NCI-H1417 treated with DMSO at 0.1 percent for 48 hours (cell line): ENCODE measurements around the gene JAZF1.
A peak's percentile ranks its signal among the peaks of the same experiment; 100 is the strongest.

ENCODE experiments used
- DNase-seq: peaks from one replicate; lab custom pipeline; 2025; lab: John Stamatoyannopoulos, UW

JAZF1 gene

GRCh38 chr7:28106321-28106829, 74.2 kb downstream of the JAZF1 start:
- DNase-seq = peak; percentile 89

GRCh38 chr7:28105234-28105633, 75.4 kb downstream of the JAZF1 start:
- no peak for DNase-seq

DNA sequence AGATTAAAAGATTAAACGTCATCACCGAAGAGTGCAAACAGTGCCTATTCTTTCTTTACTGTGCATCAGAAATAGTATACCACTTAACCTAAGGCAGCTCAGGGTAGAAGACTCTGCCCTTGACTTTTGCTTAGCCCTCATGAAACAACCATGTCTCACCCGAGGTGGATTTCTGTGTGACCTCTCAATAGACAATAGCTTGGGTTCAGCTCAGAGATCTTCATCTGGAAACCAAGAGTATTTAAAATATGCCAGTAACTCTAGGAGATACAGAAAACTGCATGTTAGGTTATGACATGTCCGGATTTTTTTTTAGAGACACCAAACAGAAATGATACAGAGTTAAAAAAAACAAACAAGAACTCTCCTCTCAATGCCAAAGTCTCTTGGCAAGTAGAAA, 75.8 kb downstream of the JAZF1 start:
- DNase-seq = no peak

- DNase-seq = no peak
Measured at GRCh38 chr7:28104041-28104541, 76.5 kb downstream of the JAZF1 start.

DNA sequence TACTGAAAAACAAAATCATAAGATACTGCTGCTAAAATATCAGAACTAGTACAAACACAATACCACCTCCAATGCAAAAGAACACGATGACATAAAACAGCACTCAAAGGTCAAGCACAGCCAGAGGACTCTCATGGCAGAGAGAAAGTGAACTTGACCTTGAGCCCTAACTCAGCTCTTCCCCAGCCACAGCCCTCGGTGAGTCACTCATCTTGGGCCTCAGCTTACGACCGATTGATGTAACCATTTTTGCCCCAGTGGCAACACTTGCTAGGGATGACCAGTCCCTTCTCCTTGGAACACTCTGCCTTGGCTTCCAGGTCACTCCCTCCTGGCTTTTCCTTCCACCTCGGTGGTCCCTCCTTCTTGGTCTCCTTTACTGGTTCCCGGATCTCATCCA, 77.8 kb downstream of the JAZF1 start:
- no peak for DNase-seq

GRCh38 chr7:28096713-28097112, 83.9 kb downstream of the JAZF1 start:
- DNase-seq = no peak

GRCh38 chr7:28095231-28095630, 85.4 kb downstream of the JAZF1 start:
- no peak for DNase-seq

DNA sequence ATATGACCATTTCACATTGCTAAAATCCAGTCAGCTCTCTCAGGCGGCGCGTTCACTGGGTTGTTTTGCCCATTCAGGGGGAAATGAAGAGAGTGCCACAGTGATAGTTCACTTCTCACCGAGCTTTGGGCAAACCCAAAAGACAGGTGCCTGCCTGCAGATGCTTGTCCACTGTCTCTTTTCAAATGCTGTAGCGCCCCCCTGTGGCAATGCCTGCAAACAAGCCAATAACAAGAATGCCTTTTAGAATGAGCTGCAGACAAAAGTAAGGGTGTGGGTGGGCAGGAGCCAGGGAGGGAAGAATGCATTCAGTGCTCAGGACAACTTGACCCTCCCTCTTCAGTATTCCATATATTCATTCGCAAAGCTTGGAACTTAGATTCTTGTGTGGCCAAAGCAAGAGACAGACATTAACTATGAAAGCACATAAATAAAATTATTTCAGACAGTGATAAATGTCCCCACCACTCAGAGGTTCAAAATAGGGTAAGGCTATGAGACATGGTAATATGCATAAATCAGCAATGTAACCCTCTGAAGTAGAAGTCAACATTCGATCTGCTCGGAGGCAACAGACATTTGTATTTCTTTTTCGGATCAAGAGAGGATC, 86.9 kb downstream of the JAZF1 start:
- DNase-seq = no peak

DNA sequence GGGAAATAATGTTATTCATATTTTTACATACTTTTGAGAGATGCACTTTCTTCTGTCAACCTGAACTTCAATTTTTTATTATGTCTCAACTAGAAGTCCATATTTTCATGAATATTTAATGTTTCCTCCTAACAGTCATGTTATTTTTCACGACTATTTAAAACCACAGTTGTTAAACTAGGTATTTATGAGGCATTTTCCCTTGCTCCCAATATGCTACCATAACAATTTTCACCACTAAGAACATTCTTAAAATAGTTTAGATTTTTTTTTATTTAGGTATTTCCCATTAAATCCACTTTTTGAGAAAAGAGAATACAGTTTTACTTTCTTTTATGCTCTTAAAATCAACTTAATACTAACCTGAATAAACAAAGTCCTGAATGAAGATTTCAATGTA, 89.4 kb downstream of the JAZF1 start:
- DNase-seq = no peak

GRCh38 chr7:28088901-28089714, 91.5 kb downstream of the JAZF1 start:
- no peak for DNase-seq

- no peak for DNase-seq
Measured at GRCh38 chr7:28088032-28088431, 92.6 kb downstream of the JAZF1 start.

- peak; percentile 58 for DNase-seq
Measured at GRCh38 chr7:28086198-28086597, 94.4 kb downstream of the JAZF1 start.

DNA sequence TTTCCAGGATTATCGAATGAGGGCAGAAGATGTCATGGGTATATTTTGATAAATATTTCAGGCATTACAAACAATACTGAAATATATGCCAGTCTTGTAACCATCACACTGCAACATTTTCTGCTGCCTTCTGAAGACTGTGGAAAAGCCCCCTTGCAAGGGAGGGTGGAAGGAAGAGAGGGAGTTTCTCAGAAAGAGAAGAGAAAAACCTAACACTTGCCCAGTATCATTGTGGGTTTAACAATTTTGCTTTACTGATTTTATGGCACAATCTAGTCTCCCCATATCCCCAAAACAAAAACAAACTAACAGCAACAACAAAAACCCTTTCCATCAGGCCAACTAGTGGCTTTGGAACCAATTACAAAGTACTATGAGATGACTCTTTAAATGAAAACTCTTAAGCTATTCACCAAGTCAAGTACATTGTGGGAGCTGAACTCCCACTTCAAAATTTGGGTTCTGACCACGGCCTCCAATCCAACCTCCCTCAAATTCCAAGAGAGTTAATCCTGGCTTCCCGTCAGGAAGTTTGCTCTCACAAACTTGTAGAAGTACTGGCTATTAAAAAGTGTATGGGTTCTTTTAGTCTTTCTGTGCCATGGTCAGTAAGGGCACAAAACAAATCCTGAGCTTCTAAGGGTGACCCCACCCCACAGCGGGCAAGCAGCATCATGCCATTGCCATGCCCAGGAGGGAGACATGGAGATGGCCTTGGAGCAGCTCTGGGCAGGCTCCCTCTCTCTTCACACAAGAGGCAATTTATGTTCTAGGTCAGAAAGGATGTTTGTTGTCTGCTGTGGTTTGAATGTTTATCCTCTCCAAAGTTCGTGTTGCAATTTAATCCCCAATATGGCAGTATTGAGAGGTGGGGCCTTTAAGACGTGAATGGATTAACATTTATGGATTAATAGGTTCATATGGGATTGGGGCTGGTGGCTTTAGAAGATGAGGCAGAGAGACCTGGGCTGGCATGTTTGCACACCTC, 96.3 kb downstream of the JAZF1 start:
- DNase-seq = no peak

DNA sequence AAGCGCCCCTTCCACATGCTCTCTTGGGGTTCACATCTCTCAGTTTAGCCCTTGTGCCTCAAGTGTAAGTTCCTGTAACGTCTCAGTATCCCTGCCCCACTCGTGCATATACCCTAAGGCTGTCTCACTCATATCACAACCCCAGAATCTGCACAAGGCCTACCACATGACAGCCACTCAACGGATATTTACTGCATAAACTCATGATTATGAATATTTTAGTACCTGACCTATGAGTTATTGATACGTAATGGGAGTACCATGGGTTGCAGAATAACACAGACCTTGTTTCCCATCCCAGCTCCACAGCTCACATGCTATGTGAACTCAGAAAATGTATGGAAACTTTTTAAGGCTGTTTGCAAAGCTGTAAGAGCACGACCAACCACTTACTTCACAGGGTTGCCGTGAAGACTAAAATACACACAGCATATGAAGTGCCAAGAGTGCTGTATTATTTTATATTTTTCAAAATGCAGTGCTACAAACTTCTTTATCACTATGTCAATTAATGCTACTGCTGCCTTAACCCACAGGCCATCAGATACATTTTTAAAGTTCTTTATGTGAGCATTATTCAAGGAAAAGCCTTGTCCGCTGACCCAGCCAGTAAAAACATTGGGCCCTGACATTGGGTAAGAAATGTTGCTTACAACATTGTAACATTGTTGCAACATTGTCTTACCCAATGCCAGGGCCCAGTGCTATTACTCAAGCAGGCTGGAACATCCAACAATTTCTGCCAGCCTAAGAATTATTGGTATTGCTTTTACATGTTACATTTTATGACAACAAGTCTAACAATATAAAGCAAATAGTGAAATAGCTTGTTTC, 97.2 kb downstream of the JAZF1 start:
- no peak for DNase-seq

DNA sequence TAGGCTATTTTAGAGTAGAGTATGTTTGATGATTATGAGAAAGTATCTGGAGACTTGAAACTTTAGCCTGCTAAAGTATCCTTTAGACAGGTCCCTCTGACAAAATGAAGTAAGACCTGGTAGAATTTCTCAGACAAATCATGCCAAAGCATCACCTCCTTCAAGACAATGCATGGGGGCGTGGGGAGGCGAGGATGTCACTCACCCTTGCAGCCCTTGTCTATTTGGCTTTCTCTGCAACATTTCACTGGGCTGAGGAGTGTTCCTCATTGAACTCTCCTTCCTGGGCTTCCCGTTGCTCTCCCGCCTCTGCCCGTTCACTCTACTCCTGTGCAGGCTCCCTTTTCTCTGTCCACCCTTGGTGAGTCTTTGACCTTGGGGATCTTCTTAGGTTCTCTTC, 98.5 kb downstream of the JAZF1 start:
- DNase-seq = no peak

DNA sequence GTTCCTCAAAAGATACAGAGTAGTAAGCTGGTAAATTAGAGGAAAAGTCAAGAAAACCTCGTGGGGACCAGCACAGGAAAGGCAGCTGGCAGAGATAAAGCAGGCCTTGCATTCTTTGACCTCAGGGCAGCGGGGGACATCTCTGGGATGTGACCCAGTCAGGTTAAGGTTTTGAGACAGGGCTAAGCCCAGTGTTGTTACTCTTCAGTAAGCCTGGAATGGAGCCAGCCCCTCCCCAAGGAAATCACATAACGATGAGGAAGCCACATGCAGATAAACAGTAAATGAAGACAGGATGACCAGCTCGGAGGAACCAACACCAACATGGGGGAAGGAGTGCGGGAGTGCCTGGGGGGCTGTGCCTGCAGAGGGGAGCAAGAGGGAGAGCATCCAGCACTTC, 99.6 kb downstream of the JAZF1 start:
- no peak for DNase-seq

- no peak for DNase-seq
Measured at GRCh38 chr7:28078036-28078901, 102.3 kb downstream of the JAZF1 start.

GRCh38 chr7:28077616-28078015, 103.0 kb downstream of the JAZF1 start:
- DNase-seq = no peak

DNA sequence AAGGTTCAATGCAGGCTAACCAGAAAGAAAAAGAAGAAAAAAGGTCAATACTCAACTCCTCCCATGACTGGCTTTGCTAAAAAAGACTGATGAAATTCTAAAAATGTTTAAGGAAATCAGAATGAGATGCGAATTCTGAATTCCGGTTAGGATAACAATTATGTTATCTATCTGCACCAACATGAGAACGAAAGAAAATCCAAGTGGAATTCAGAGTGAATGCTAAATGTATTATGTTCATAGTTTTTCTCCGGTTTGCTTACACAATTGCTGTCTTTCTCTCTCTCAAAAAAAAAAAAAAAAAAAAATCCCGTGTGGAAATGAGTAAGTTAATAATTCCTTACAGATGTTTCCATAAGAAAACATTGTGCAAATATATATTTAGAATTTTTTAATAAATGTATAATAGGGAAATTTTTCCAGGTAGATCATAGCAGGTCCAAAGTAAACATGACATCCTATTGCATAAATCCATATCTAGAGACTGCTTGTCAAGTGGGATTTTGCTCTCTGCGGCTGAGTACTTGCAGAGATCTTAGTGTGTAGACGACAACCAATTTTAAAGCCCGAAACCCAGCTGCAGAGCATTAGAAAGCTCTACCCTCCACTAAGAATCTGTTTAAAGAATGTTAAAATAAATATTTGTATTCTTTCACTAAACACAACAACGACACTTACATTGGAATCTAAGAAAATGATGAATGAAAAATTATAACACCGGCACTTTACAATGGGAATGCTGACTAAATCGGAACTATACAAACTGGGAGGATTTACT, 104.0 kb downstream of the JAZF1 start:
- DNase-seq = no peak
